HEK293T (cell line): ENCODE results near the gene ZDHHC9.

Source experiments
- CTCF ChIA-PET: fragments of 350-600 bp; formaldehyde crosslinking; extraction: SDS; loops from one replicate; lab custom pipeline; 2021; ENCODE audit warnings: antibody characterized with exemption, inconsistent platforms; lab: Yijun Ruan, JAX
- POLR2A ChIA-PET: fragments of 350-600 bp; formaldehyde crosslinking; extraction: SDS; loops from one replicate; lab custom pipeline; 2020; ENCODE audit warnings: antibody characterized with exemption, inconsistent platforms; lab: Yijun Ruan, JAX
- DNase-seq: peaks from one replicate; pipeline ENCODE4 v3.0.0; 2012; ENCODE audit warnings: mixed read lengths; ENCODE audit errors: extremely low spot score
- ARNT ChIP-seq: fragments of 450-650 bp; IDR thresholded peaks from 2 replicates; pipeline ENCODE4 v1.6.1; 2017; ENCODE audit warnings: mild to moderate bottlenecking
- BHLHE40 ChIP-seq: fragments of 450-650 bp; IDR thresholded peaks from 2 replicates; pipeline ENCODE4 v1.6.1; 2016; ENCODE audit warnings: mild to moderate bottlenecking, moderate library complexity, borderline replicate concordance
- CTBP1 ChIP-seq: fragments of 450-650 bp; IDR thresholded peaks from 2 replicates; pipeline ENCODE4 v1.6.1; 2016; ENCODE audit warnings: borderline replicate concordance
- ELF4 ChIP-seq: fragments of 450-650 bp; IDR thresholded peaks from 2 replicates; pipeline ENCODE4 v1.6.1; 2017; ENCODE audit warnings: antibody characterized with exemption
- FOXA1 ChIP-seq: fragments of 450-650 bp; IDR thresholded peaks from 2 replicates; pipeline ENCODE4 v1.6.1; 2016; ENCODE audit warnings: mild to moderate bottlenecking
- FOXK2 ChIP-seq: fragments of 450-650 bp; IDR thresholded peaks from 2 replicates; pipeline ENCODE4 v1.6.1; 2016; ENCODE audit warnings: mild to moderate bottlenecking
- FOXM1 ChIP-seq: fragments of 450-650 bp; IDR thresholded peaks from 2 replicates; pipeline ENCODE4 v1.6.1; 2017; ENCODE audit warnings: mild to moderate bottlenecking, borderline replicate concordance
- HDGF ChIP-seq: fragments of 450-650 bp; IDR thresholded peaks from 2 replicates; pipeline ENCODE4 v1.6.1; 2017; ENCODE audit warnings: antibody characterized with exemption, borderline replicate concordance
- L3MBTL2 ChIP-seq: fragments of 450-650 bp; conservative IDR thresholded peaks from 2 replicates; pipeline ENCODE4 v1.6.1; 2016; ENCODE audit warnings: mild to moderate bottlenecking
- LEF1 ChIP-seq: fragments of 450-650 bp; IDR thresholded peaks from 2 replicates; pipeline ENCODE4 v1.6.1; 2017; ENCODE audit warnings: mild to moderate bottlenecking, borderline replicate concordance
- NFRKB ChIP-seq: fragments of 450-650 bp; IDR thresholded peaks from 2 replicates; pipeline ENCODE4 v1.6.1; 2016; ENCODE audit warnings: mild to moderate bottlenecking, moderate library complexity
- PKNOX1 ChIP-seq: fragments of 450-650 bp; IDR thresholded peaks from 2 replicates; pipeline ENCODE4 v1.6.1; 2016
- SP1 ChIP-seq: fragments of 450-650 bp; IDR thresholded peaks from 2 replicates; pipeline ENCODE4 v1.6.1; 2017
- SUZ12 ChIP-seq: fragments of 450-650 bp; IDR thresholded peaks from 2 replicates; pipeline ENCODE4 v1.6.1; 2016; ENCODE audit warnings: mild to moderate bottlenecking
- TARDBP ChIP-seq: fragments of 450-650 bp; IDR thresholded peaks from 2 replicates; pipeline ENCODE4 v1.6.1; 2016
- ZNF384 ChIP-seq: fragments of 450-650 bp; IDR thresholded peaks from 2 replicates; pipeline ENCODE4 v1.6.1; 2016

The ZDHHC9 gene

GRCh38 chrX:129755779-129756650, 87.7 kb downstream of the ZDHHC9 start:
- TF ChIP-seq SP1, result no peak
- no peak for TF ChIP-seq FOXM1
- TF ChIP-seq ELF4, result no peak
- no peak for TF ChIP-seq BHLHE40
- TF ChIP-seq FOXK2, result no peak
- no peak for TF ChIP-seq LEF1
- TF ChIP-seq CTBP1, result no peak
- no peak for TF ChIP-seq ZNF384
- no peak for TF ChIP-seq L3MBTL2
- TF ChIP-seq NFRKB, result no peak
- no peak for TF ChIP-seq HDGF
- no peak for TF ChIP-seq SUZ12
- no peak for TF ChIP-seq FOXA1
- TF ChIP-seq ARNT, result no peak
- TF ChIP-seq PKNOX1, result no peak
- TF ChIP-seq TARDBP, result no peak
- no peak for DNase-seq
- POLR2A ChIA-PET, result no interaction called here
- CTCF ChIA-PET, result interaction anchor here (1.0 to 1.8 kb wide), 4 partner anchors 30 to 305 kb away, joined by 3 to 6 read pairs (median 4); no protein-coding TSS in a partner anchor

- ChIA-PET POLR2A (no interaction called here), CTCF (interaction anchor here (0.6 to 1.8 kb wide), 4 partner anchors 37 to 148 kb away, joined by 3 to 4 read pairs (median 3); no protein-coding TSS in a partner anchor)
- no peak for TF ChIP-seq SUZ12
- no peak for TF ChIP-seq FOXM1
- TF ChIP-seq ARNT, result no peak
- TF ChIP-seq NFRKB, result no peak
- TF ChIP-seq FOXA1, result no peak
- TF ChIP-seq TARDBP, result no peak
- TF ChIP-seq ELF4, result no peak
- no peak for TF ChIP-seq FOXK2
- TF ChIP-seq PKNOX1, result no peak
- no peak for TF ChIP-seq SP1
- TF ChIP-seq L3MBTL2, result no peak
- no peak for TF ChIP-seq HDGF
- no peak for TF ChIP-seq CTBP1
- TF ChIP-seq LEF1, result no peak
- TF ChIP-seq BHLHE40, result no peak
- no peak for TF ChIP-seq ZNF384
- peak; percentile 63 for DNase-seq
These were observed 89.3 kb downstream of the ZDHHC9 start for GRCh38 chrX:129754056-129755024.
